ENCODE results near the gene LIN28B.

LIN28B gene

DNA sequence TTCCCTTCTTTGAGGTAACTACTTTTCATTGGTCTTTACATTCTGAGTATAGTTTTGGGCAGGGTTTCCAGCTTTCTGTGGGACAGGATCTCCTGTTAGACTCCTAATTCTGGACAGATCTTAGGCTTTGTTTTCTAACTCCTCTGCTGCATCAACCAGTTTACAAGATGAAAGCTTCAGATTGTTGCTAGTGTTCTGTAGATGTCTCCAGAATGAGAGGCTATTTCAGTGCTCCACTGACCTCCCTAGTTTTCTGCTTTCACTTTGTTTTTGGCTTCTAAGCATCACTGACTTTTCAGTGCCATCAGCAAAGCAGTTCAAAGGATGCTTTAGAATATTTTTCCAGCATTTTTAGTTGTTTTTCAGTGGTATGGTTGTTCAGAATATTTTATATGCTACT, 101.4 kb downstream of the LIN28B start:
- H3K27me3 ChIP-seq (ENCODE audit: insufficient read depth, poor library complexity, severe bottlenecking) = no peaks in the 10 kb centered on the region
- ATAC-seq (ENCODE audit: low read depth) (no peak), DNase-seq (ENCODE audit: low spot score) (no peak)
- no peaks in the 10 kb centered on the region for H3K9me3 ChIP-seq (ENCODE audit: severe bottlenecking)
- H3K4me1 ChIP-seq (ENCODE audit: insufficient read depth, poor library complexity, severe bottlenecking) = no peaks in the 10 kb centered on the region
- H3K36me3 ChIP-seq (ENCODE audit: low read depth) = no peaks in the 10 kb centered on the region
- H3K27ac ChIP-seq (ENCODE audit: poor library complexity, severe bottlenecking) = no peak overlapping the region
- TF ChIP-seq, protein P1, sequence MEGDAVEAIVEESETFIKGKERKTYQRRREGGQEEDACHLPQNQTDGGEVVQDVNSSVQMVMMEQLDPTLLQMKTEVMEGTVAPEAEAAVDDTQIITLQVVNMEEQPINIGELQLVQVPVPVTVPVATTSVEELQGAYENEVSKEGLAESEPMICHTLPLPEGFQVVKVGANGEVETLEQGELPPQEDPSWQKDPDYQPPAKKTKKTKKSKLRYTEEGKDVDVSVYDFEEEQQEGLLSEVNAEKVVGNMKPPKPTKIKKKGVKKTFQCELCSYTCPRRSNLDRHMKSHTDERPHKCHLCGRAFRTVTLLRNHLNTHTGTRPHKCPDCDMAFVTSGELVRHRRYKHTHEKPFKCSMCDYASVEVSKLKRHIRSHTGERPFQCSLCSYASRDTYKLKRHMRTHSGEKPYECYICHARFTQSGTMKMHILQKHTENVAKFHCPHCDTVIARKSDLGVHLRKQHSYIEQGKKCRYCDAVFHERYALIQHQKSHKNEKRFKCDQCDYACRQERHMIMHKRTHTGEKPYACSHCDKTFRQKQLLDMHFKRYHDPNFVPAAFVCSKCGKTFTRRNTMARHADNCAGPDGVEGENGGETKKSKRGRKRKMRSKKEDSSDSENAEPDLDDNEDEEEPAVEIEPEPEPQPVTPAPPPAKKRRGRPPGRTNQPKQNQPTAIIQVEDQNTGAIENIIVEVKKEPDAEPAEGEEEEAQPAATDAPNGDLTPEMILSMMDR (IDR thresholded peaks at IDR 0.05; ENCODE audit: poor library complexity, severe bottlenecking) = no peak
- H3K4me3 ChIP-seq (ENCODE audit: severe bottlenecking) = no peak overlapping the region

DNA sequence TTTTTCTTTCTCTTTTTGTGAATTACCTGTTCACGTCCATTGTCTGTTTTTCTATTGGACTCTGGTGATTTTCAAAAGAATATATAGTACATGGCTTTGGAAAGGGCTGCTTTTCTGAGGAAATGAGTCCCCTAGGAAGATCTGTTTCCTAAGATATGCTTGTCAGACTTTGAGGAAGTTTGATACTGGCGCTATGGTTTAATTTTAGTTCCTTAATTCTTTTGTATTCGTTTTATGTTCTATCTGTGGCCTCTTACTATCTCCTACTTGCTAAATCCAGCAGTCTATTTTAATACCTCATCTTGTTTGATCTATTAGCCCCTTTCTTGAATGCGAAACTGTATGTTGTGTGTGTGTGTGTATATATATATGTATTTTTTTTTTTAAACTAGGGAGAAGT, 101.9 kb downstream of the LIN28B start:
- H3K27ac ChIP-seq (ENCODE audit: poor library complexity, severe bottlenecking) = no peak overlapping the region
- no peaks in the 10 kb centered on the region for H3K36me3 ChIP-seq (ENCODE audit: low read depth)
- TF ChIP-seq, protein P1 (IDR thresholded peaks at IDR 0.05; ENCODE audit: poor library complexity, severe bottlenecking) = no peak
- no peak for ATAC-seq (ENCODE audit: low read depth)
- DNase-seq (ENCODE audit: low spot score) = no peak
- H3K4me3 ChIP-seq (ENCODE audit: severe bottlenecking) = no peak overlapping the region
- no peaks in the 10 kb centered on the region for H3K4me1 ChIP-seq (ENCODE audit: insufficient read depth, poor library complexity, severe bottlenecking)
- H3K27me3 ChIP-seq (ENCODE audit: insufficient read depth, poor library complexity, severe bottlenecking) = no peaks in the 10 kb centered on the region
- no peaks in the 10 kb centered on the region for H3K9me3 ChIP-seq (ENCODE audit: severe bottlenecking)

DNA sequence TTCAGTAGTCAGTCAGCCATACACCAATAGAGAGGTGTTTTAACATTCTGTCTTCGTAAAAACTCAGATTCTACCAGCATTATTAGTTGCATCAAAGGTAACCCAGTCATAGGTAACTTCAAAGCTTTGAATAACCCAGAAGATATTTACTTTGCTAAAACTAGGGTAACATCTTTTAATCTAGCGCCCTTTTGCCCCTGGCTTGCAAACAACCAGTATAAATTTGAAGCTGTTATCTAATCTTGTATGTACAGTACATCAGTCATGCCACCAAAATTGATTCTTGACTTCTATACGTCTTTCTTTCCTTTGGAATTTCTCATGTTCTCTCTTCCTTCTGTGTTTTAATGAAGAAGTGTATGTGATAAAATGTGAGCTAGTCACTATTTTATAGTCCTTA, 109.3 kb downstream of the LIN28B start:
- Histone ChIP-seq H3K4me3 (ENCODE audit: severe bottlenecking) (no peak overlapping the region), H3K27ac (ENCODE audit: poor library complexity, severe bottlenecking) (no peak overlapping the region), H3K36me3 (ENCODE audit: low read depth) (no peaks in the 10 kb centered on the region), H3K4me1 (ENCODE audit: insufficient read depth, poor library complexity, severe bottlenecking) (no peaks in the 10 kb centered on the region), H3K27me3 (ENCODE audit: insufficient read depth, poor library complexity, severe bottlenecking) (no peaks in the 10 kb centered on the region), H3K9me3 (ENCODE audit: severe bottlenecking) (no peaks in the 10 kb centered on the region)
- TF ChIP-seq, protein P1 (IDR thresholded peaks at IDR 0.05; ENCODE audit: poor library complexity, severe bottlenecking) = no peak
- ATAC-seq (ENCODE audit: low read depth) = no peak
- no peak for DNase-seq (ENCODE audit: low spot score)

DNA sequence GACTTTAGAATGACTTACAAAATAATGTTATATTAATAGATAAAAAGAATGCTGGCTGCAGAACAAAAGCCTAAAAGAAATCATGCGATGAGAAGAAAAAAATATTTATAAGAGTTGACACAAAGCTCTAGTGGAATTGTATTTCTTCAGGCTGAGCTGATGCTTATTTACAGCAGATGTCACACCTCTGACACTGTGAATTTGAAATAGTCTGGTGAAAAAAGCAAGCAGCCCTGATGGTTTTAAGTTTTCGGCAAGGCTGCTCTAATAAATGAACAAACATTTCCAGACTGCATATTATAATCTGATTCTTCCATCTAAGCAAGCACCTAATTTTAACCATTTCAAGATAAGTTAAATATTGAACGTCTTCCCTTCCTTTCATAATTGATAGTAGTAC, 109.9 kb downstream of the LIN28B start:
- H3K36me3 ChIP-seq (ENCODE audit: low read depth) = no peaks in the 10 kb centered on the region
- H3K27me3 ChIP-seq (ENCODE audit: insufficient read depth, poor library complexity, severe bottlenecking) = no peaks in the 10 kb centered on the region
- no peak overlapping the region for H3K4me3 ChIP-seq (ENCODE audit: severe bottlenecking)
- H3K27ac ChIP-seq (ENCODE audit: poor library complexity, severe bottlenecking) = no peak overlapping the region
- TF ChIP-seq, protein P1 (IDR thresholded peaks at IDR 0.05; ENCODE audit: poor library complexity, severe bottlenecking) = no peak
- DNase-seq (ENCODE audit: low spot score) (no peak), ATAC-seq (ENCODE audit: low read depth) (no peak)
- H3K4me1 ChIP-seq (ENCODE audit: insufficient read depth, poor library complexity, severe bottlenecking) = no peaks in the 10 kb centered on the region
- no peaks in the 10 kb centered on the region for H3K9me3 ChIP-seq (ENCODE audit: severe bottlenecking)

DNA sequence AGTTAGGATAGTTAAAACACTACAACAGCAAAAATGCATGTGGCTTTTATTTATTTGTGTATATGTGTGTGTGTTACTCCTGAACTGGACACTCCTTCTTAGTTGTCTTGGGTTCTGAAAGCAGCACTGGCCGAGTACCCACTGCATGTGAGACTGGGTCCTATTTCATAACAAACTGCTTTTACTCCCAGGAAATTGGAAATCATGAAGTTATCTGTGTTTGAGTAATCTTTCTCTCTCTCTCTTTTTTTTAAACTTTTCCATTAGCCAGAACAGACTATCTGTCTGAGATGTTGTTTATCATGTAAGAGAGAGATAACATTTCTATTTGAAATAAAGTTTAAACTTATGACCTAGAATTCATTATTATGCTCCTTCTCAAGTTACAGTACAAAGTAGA, 110.4 kb downstream of the LIN28B start:
- no peak for DNase-seq (ENCODE audit: low spot score)
- Histone ChIP-seq H3K27ac (ENCODE audit: poor library complexity, severe bottlenecking) (no peak overlapping the region), H3K4me3 (ENCODE audit: severe bottlenecking) (no peak overlapping the region), H3K36me3 (ENCODE audit: low read depth) (no peaks in the 10 kb centered on the region), H3K4me1 (ENCODE audit: insufficient read depth, poor library complexity, severe bottlenecking) (peaks cover 3% of the 10 kb centered on the region), H3K27me3 (ENCODE audit: insufficient read depth, poor library complexity, severe bottlenecking) (no peaks in the 10 kb centered on the region), H3K9me3 (ENCODE audit: severe bottlenecking) (no peaks in the 10 kb centered on the region)
- TF ChIP-seq, protein P1 (IDR thresholded peaks at IDR 0.05; ENCODE audit: poor library complexity, severe bottlenecking) = no peak
- no peak for ATAC-seq (ENCODE audit: low read depth)

Measured in RWPE2 (cell line).